Endothelial cell of umbilical vein (primary cell): Measurements from ENCODE around the gene TMEM94.

ENCODE experiments used
- CTCF ChIP-seq, 2 donors: IDR thresholded peaks; 1 replicate in 1 of 2; 2 replicates in 1 of 2; pipeline ENCODE4 v1.5.1; 2011; ENCODE audit warnings: low read length in 2 of 2, mild to moderate bottlenecking in 2 of 2, moderate library complexity in 2 of 2, control low read depth in 1 of 2, inconsistent platforms in 1 of 2, low read depth in 1 of 2; ENCODE audit not compliant: insufficient read depth in 1 of 2; ENCODE audit errors: extremely low read depth in 1 of 2
- EZH2 ChIP-seq: IDR thresholded peaks from 2 replicates; pipeline ENCODE4 v1.6.1; 2012; ENCODE audit warnings: borderline replicate concordance, low read depth, mild to moderate bottlenecking, moderate library complexity, low read length, inconsistent platforms; ENCODE audit not compliant: severe bottlenecking
- JUN ChIP-seq: IDR thresholded peaks from 2 replicates; pipeline ENCODE4 v1.6.1; 2011; ENCODE audit warnings: borderline replicate concordance, low read depth; ENCODE audit not compliant: insufficient read length, insufficient read depth
- MAX ChIP-seq: IDR thresholded peaks from 2 replicates; pipeline ENCODE4 v1.6.1; 2011; ENCODE audit not compliant: insufficient read depth, insufficient read length
- POLR2A ChIP-seq: IDR thresholded peaks from 2 replicates; pipeline ENCODE4 v1.6.1; 2012; ENCODE audit warnings: low read depth, mild to moderate bottlenecking, control low read depth, low read length
- POLR2AphosphoS5 ChIP-seq: IDR thresholded peaks from 2 replicates; pipeline ENCODE4 v1.6.1; 2012; ENCODE audit warnings: low read depth, mild to moderate bottlenecking, control low read depth, low read length, moderate library complexity; ENCODE audit not compliant: insufficient read depth

- TF ChIP-seq CTCF (IDR thresholded peaks at IDR 0.05; ENCODE audit: extremely low read depth in 1 of 2, insufficient read depth in 1 of 2, low read depth in 1 of 2, low read length in 2 of 2) (no peak), MAX (no peak), POLR2A (no peak), POLR2AphosphoS5 (no peak), EZH2 (no peak), JUN (no peak)
Measured at GRCh38 chr17:75489511-75489955, 33.1 kb downstream of the TMEM94 start.
